HepG2 (cell line): ENCODE data around the gene TXN2. TPM values are rescaled to one million over a fixed set of nuclear protein-coding genes. Genes with fewer than 3 reads are reported as not detected.

ENCODE experiments used
- ATF3 ChIP-seq: sonication (generic); formaldehyde crosslinking; IDR thresholded peaks from 2 replicates; pipeline ENCODE4 v1.4.0; 2020; ENCODE audit warnings: missing genetic modification reagents
- BCL6 ChIP-seq: IDR thresholded peaks from 2 replicates; pipeline ENCODE4 v1.6.1; 2016; ENCODE audit warnings: missing genetic modification reagents, missing compliant biosample characterization
- CAMTA2 ChIP-seq: sonication (generic); formaldehyde crosslinking; IDR thresholded peaks from 2 replicates; pipeline ENCODE4 v1.4.0; 2020; ENCODE audit warnings: mild to moderate bottlenecking, missing genetic modification reagents, borderline replicate concordance
- CBX2 ChIP-seq, 2 experiments: fragments of 200-600 bp in 1 of 2; sonication (generic); formaldehyde crosslinking in 1 of 2; IDR thresholded peaks; 2 replicates each; pipeline versions ENCODE4 v1.7.0 to v1.8.1; 2018 to 2022; ENCODE audit warnings: low read depth in 2 of 2, low read length in 1 of 2, mild to moderate bottlenecking in 1 of 2, missing genetic modification reagents in 1 of 2
- CREB1 ChIP-seq, 2 experiments: fragments of 450-650 bp in 1 of 2; IDR thresholded peaks; 2 replicates each; pipeline ENCODE4 v1.6.1; 2016 to 2017; ENCODE audit warnings: control low read depth in 1 of 2, mild to moderate bottlenecking in 1 of 2, missing compliant biosample characterization in 1 of 2, missing genetic modification characterization in 1 of 2
- HMGA1 ChIP-seq: sonication (generic); formaldehyde crosslinking; conservative IDR thresholded peaks from 2 replicates; pipeline ENCODE4 v1.4.0; 2020; ENCODE audit warnings: missing genetic modification reagents
- HNRNPUL1 ChIP-seq: fragments of 200-400 bp; formaldehyde crosslinking; IDR thresholded peaks from 2 replicates; pipeline ENCODE4 v1.6.1; 2017; ENCODE audit warnings: low read depth, mild to moderate bottlenecking, low read length, moderate library complexity
- HOXA5 ChIP-seq: sonication (generic); formaldehyde crosslinking; IDR thresholded peaks from 2 replicates; pipeline ENCODE4 v1.4.0; 2020; ENCODE audit warnings: missing genetic modification reagents
- JDP2 ChIP-seq: sonication (generic); formaldehyde crosslinking; IDR thresholded peaks from 2 replicates; pipeline ENCODE4 v1.8.1; 2022; ENCODE audit warnings: missing genetic modification reagents, borderline replicate concordance
- JUND ChIP-seq: sonication (generic); formaldehyde crosslinking; IDR thresholded peaks from 2 replicates; pipeline ENCODE4 v1.8.0; 2022; ENCODE audit warnings: mild to moderate bottlenecking, missing genetic modification reagents
- MAX ChIP-seq: IDR thresholded peaks from 2 replicates; pipeline ENCODE4 v1.6.1; 2012; ENCODE audit warnings: inconsistent platforms
- MXD3 ChIP-seq: IDR thresholded peaks from 2 replicates; pipeline ENCODE4 v1.6.1; 2016; ENCODE audit warnings: mild to moderate bottlenecking, missing biosample characterization, missing genetic modification reagents
- NCOA2 ChIP-seq: sonication (generic); formaldehyde crosslinking; IDR thresholded peaks from 2 replicates; pipeline ENCODE4 v1.8.0; 2022; ENCODE audit warnings: inconsistent platforms
- NFE2L2 ChIP-seq: fragments of 150-350 bp; IDR thresholded peaks from 2 replicates; pipeline ENCODE4 v1.6.1; 2014; ENCODE audit warnings: low read length
- NFKB2 ChIP-seq: sonication (generic); formaldehyde crosslinking; IDR thresholded peaks from 2 replicates; pipeline ENCODE4 v1.4.0; 2020; ENCODE audit warnings: missing genetic modification reagents, borderline replicate concordance
- NFYC ChIP-seq: IDR thresholded peaks from 2 replicates; pipeline ENCODE4 v1.6.1; 2016; ENCODE audit warnings: missing genetic modification reagents, missing compliant biosample characterization
- NRL ChIP-seq: sonication (generic); formaldehyde crosslinking; IDR thresholded peaks from 2 replicates; pipeline ENCODE4 v1.5.0; 2020; ENCODE audit warnings: missing genetic modification reagents, mild to moderate bottlenecking, moderate library complexity, borderline replicate concordance
- RXRB ChIP-seq: IDR thresholded peaks from 2 replicates; pipeline ENCODE4 v1.6.1; 2016; ENCODE audit warnings: borderline replicate concordance, missing genetic modification reagents, missing compliant biosample characterization
- SALL1 ChIP-seq: sonication (generic); formaldehyde crosslinking; IDR thresholded peaks from 2 replicates; pipeline ENCODE4 v1.8.0; 2022; ENCODE audit warnings: mild to moderate bottlenecking, missing genetic modification reagents
- ZFP37 ChIP-seq: sonication (generic); formaldehyde crosslinking; IDR thresholded peaks from 2 replicates; pipeline ENCODE4 v1.4.0; 2020; ENCODE audit warnings: missing genetic modification reagents, borderline replicate concordance
- ZNF256 ChIP-seq: sonication (generic); formaldehyde crosslinking; conservative IDR thresholded peaks from 2 replicates; pipeline ENCODE4 v1.4.0; 2020; ENCODE audit warnings: missing genetic modification reagents
- ZNF331 ChIP-seq: sonication (generic); formaldehyde crosslinking; IDR thresholded peaks from 2 replicates; pipeline ENCODE4 v1.4.0; 2020; ENCODE audit warnings: missing genetic modification reagents
- ZNF503 ChIP-seq: sonication (generic); formaldehyde crosslinking; IDR thresholded peaks from 2 replicates; pipeline ENCODE4 v1.4.0; 2020; ENCODE audit warnings: missing genetic modification reagents
- ZNF512 ChIP-seq: sonication (generic); formaldehyde crosslinking; IDR thresholded peaks from 2 replicates; pipeline ENCODE4 v1.4.0; 2020; ENCODE audit warnings: mild to moderate bottlenecking, missing genetic modification reagents
- ZNF576 ChIP-seq: sonication (generic); formaldehyde crosslinking; IDR thresholded peaks from 2 replicates; pipeline ENCODE4 v1.4.0; 2020; ENCODE audit warnings: mild to moderate bottlenecking, missing genetic modification reagents
- ZNF678 ChIP-seq: sonication (generic); formaldehyde crosslinking; IDR thresholded peaks from 2 replicates; pipeline ENCODE4 v1.4.0; 2020; ENCODE audit warnings: mild to moderate bottlenecking, missing genetic modification reagents
- polyA plus RNA-seq, 8 experiments: library from polyadenylated mRNA; depleted of rRNA in 3 of 8; stranded (reverse) in 7 of 8; unstranded in 1 of 8; fragments of >200 nt; fragmentation: Illumina TruSeq in 4 of 8; extraction: Trizol in 4 of 8; gene quantifications; 2 replicates each; pipeline versions ENCODE4 v1.2.1 to v1.2.3, GENCODE V29; 2011 to 2016; ENCODE audit warnings: low read depth in 4 of 8, missing spikeins in 1 of 8, mixed read lengths in 1 of 8; ENCODE audit not compliant: insufficient read depth in 1 of 8
- total RNA-seq, 5 experiments: library from RNA; depleted of rRNA; stranded (reverse); fragments of >200 nt; fragmentation: Illumina TruSeq; extraction: Trizol; gene quantifications; 2 replicates each; pipeline ENCODE4 v1.2.3, GENCODE V29; 2016; ENCODE audit warnings: low read depth in 1 of 5

Gene TXN2
- total and polyA plus RNA-seq, 2 of the 13 experiments (the other 11 are each of a cell fraction or from before 2014, with no cell fraction given) = 41.4 to 109 TPM

GRCh38 chr22:36433318-36434231 is 47.9 kb downstream of the TXN2 start (continued):
- TF ChIP-seq ZNF503 (no peak), NFYC (CRISPR knock-in tag) (no peak), RXRB (peak; percentile 92), NCOA2 (CRISPR knock-in tag) (peak; percentile 82), CAMTA2 (CRISPR knock-in tag) (no peak; the same call in 1 of the 2 replicates), MXD3 (CRISPR knock-in tag) (no peak), ZNF256 (CRISPR knock-in tag) (no peak), ZFP37 (CRISPR knock-in tag) (no peak), BCL6 (CRISPR knock-in tag) (peak; percentile 93), HMGA1 (CRISPR knock-in tag) (no peak), SALL1 (CRISPR knock-in tag) (peak; percentile 86), HOXA5 (CRISPR knock-in tag) (no peak), ATF3 (CRISPR knock-in tag) (no peak), NFKB2 (CRISPR knock-in tag) (no peak), MAX (peak; percentile 81), ZNF512 (CRISPR knock-in tag) (peak; percentile 95), CREB1 (IDR thresholded peaks at IDR 0.05) (no peak), CREB1 (CRISPR knock-in tag; IDR thresholded peaks at IDR 0.05) (no peak), NFE2L2 (no peak), JDP2 (CRISPR knock-in tag) (no peak; the same call in 1 of the 2 replicates), ZNF331 (CRISPR knock-in tag) (peak; percentile 77), HNRNPUL1 (no peak), ZNF678 (CRISPR knock-in tag) (no peak; the same call in 1 of the 2 replicates), ZNF576 (CRISPR knock-in tag) (no peak), NRL (no peak), CBX2 (IDR thresholded peaks at IDR 0.05; ENCODE audit: low read depth, low read length) (no peak), CBX2 (CRISPR knock-in tag; IDR thresholded peaks at IDR 0.05; ENCODE audit: low read depth) (no peak), JUND (CRISPR knock-in tag) (peak; percentile 72)
